Activated B cell treated with CpG ODN at 0.5 μM for 24 hours (primary cell): ENCODE results near the gene SEPTIN12. TPM values are rescaled to one million over a fixed set of nuclear protein-coding genes. Genes with fewer than 3 reads are reported as not detected.

Experiments used
- ATAC-seq: fragments of 200-7000 bp; cut with Tn5 transposase; one replicate; pipeline ENCODE4 v1.10.0; 2021; ENCODE audit warnings: low read depth, mild to moderate bottlenecking, moderate library complexity
- CTCF ChIA-PET: fragments of 350-600 bp; sonication (Branson Sonifier 250); formaldehyde crosslinking; loops from one replicate; lab custom pipeline; 2021; ENCODE audit warnings: antibody characterized with exemption; lab: Charles Lee
- POLR2A ChIA-PET: fragments of 350-600 bp; sonication (Branson Sonifier 250); formaldehyde crosslinking; loops from one replicate; lab custom pipeline; 2021; ENCODE audit warnings: antibody characterized with exemption; lab: Charles Lee
- DNase-seq: peaks from one replicate; pipeline ENCODE4 v3.0.0; 2022
- H3K27ac Mint-ChIP-seq: one replicate; pipeline ENCODE4 v1.8.0; 2020; ENCODE audit warnings: mixed read lengths
- H3K27me3 Mint-ChIP-seq: one replicate; pipeline ENCODE4 v1.8.0; 2021; ENCODE audit warnings: mixed read lengths
- H3K36me3 Mint-ChIP-seq: one replicate; pipeline ENCODE4 v1.8.0; 2021; ENCODE audit warnings: low read depth, mixed read lengths
- H3K4me1 Mint-ChIP-seq: one replicate; pipeline ENCODE4 v1.8.0; 2021; ENCODE audit warnings: mixed read lengths
- H3K4me3 Mint-ChIP-seq: one replicate; pipeline ENCODE4 v1.8.0; 2020; ENCODE audit warnings: mild to moderate bottlenecking, mixed read lengths
- H3K9me3 Mint-ChIP-seq: one replicate; pipeline ENCODE4 v1.8.0; 2020; ENCODE audit warnings: mixed read lengths
- CTCF ChIP-seq: fragments of 200-600 bp; IDR thresholded peaks from one replicate; pipeline ENCODE4 v1.8.0; 2022; ENCODE audit warnings: antibody characterized with exemption, mild to moderate bottlenecking
- intact Hi-C: fragments of 100-400 bp; cut with micrococcal nuclease; formaldehyde crosslinking; loops from one replicate; pipeline ENCODE4 v1.15.1; 2024
- total RNA-seq: library from RNA; stranded (reverse); gene quantifications from 2 replicates; pipeline ENCODE4 v1.2.3, GENCODE V29; 2022

The SEPTIN12 gene
- total RNA-seq, 1 donor from 2014 or later, result not detected

GRCh38 chr16:4776141-4776705 lies 11.9 kb downstream of the SEPTIN12 start:
- no peaks in the 10 kb centered on the region for H3K4me1 Mint-ChIP-seq
- DNase-seq (no peak), ATAC-seq (no peak)
- no peak for TF ChIP-seq CTCF
- POLR2A ChIA-PET, result no interaction called here
- no peaks in the 10 kb centered on the region for H3K36me3 Mint-ChIP-seq
- no peaks in the 10 kb centered on the region for H3K27me3 Mint-ChIP-seq
- intact Hi-C loops, result no loop called here
- no peak overlapping the region for H3K27ac Mint-ChIP-seq
- CTCF ChIA-PET, result no interaction called here
- no peaks in the 10 kb centered on the region for H3K9me3 Mint-ChIP-seq
- H3K4me3 Mint-ChIP-seq, result no peak overlapping the region

GRCh38 chr16:4775005-4775404 lies 13.1 kb downstream of the SEPTIN12 start:
- Mint-ChIP-seq H3K4me1 (no peaks in the 10 kb centered on the region), H3K36me3 (no peaks in the 10 kb centered on the region), H3K9me3 (no peaks in the 10 kb centered on the region), H3K4me3 (no peak overlapping the region), H3K27me3 (no peaks in the 10 kb centered on the region), H3K27ac (no peak overlapping the region)
- ChIA-PET CTCF (no interaction called here), POLR2A (interaction anchor here (0.6 kb wide), 1 partner anchor 15 kb away, joined by 4 read pairs; no protein-coding TSS in a partner anchor)
- intact Hi-C loops, result no loop called here
- ATAC-seq (no peak), DNase-seq (no peak)
- no peak for TF ChIP-seq CTCF

GRCh38 chr16:4772351-4772750 lies 15.8 kb downstream of the SEPTIN12 start:
- peaks cover 12% of the 10 kb centered on the region for H3K4me1 Mint-ChIP-seq
- ATAC-seq (no peak), DNase-seq (no peak)
- intact Hi-C loops, result no loop called here
- POLR2A ChIA-PET, result interaction anchor here (0.7 kb wide), 1 partner anchor 53 kb away, joined by 3 read pairs; no protein-coding TSS in a partner anchor
- H3K4me3 Mint-ChIP-seq, result no peak overlapping the region
- no peaks in the 10 kb centered on the region for H3K9me3 Mint-ChIP-seq
- H3K27ac Mint-ChIP-seq, result no peak overlapping the region
- TF ChIP-seq CTCF, result no peak
- no peaks in the 10 kb centered on the region for H3K36me3 Mint-ChIP-seq
- CTCF ChIA-PET, result interaction anchor here (0.7 kb wide), 1 partner anchor 513 kb away, joined by 3 read pairs; no protein-coding TSS in a partner anchor
- H3K27me3 Mint-ChIP-seq, result no peaks in the 10 kb centered on the region

GRCh38 chr16:4771646-4772045 lies 16.5 kb downstream of the SEPTIN12 start:
- Mint-ChIP-seq H3K9me3 (no peaks in the 10 kb centered on the region), H3K4me1 (peaks cover 16% of the 10 kb centered on the region), H3K36me3 (no peaks in the 10 kb centered on the region), H3K27ac (no peak overlapping the region), H3K4me3 (no peak overlapping the region), H3K27me3 (no peaks in the 10 kb centered on the region)
- no peak for ATAC-seq
- ChIA-PET POLR2A (no interaction called here), CTCF (interaction anchor here (0.7 kb wide), 1 partner anchor 513 kb away, joined by 3 read pairs; no protein-coding TSS in a partner anchor)
- no peak for TF ChIP-seq CTCF
- no peak for DNase-seq
- intact Hi-C loops, result no loop called here

- DNase-seq, result no peak
- peaks cover 24% of the 10 kb centered on the region for H3K4me1 Mint-ChIP-seq
- intact Hi-C loops, result no loop called here
- H3K9me3 Mint-ChIP-seq, result no peaks in the 10 kb centered on the region
- CTCF ChIA-PET, result no interaction called here
- POLR2A ChIA-PET, result interaction anchor here (1.3 to 2.4 kb wide), 5 partner anchors 9 to 153 kb away, joined by 3 to 21 read pairs (median 8); partner anchors contain the start of genes ANKS3, DNAAF8, NUDT16L1 and ROGDI
- peak overlapping the region; percentile 91 for H3K27ac Mint-ChIP-seq
- peaks cover 2% of the 10 kb centered on the region for H3K36me3 Mint-ChIP-seq
- H3K27me3 Mint-ChIP-seq, result no peaks in the 10 kb centered on the region
- no peak for ATAC-seq
- no peak for TF ChIP-seq CTCF
- peak overlapping the region; percentile 93 for H3K4me3 Mint-ChIP-seq
Measured at GRCh38 chr16:4769306-4769638, 18.9 kb downstream of the SEPTIN12 start.
